HepG2 (cell line): ENCODE measurements around the gene GRIN3B. TPM values are rescaled to one million over a fixed set of nuclear protein-coding genes. Genes with fewer than 3 reads are reported as not detected.

Source experiments
- AGO1 ChIP-seq: fragments of 200-400 bp; formaldehyde crosslinking; IDR thresholded peaks from 2 replicates; pipeline ENCODE4 v1.6.1; 2017; ENCODE audit warnings: mild to moderate bottlenecking, low read depth, low read length, moderate library complexity; ENCODE audit not compliant: poor library complexity, severe bottlenecking
- ATF7 ChIP-seq, 2 experiments: fragments of 450-650 bp in 1 of 2; sonication (generic) in 1 of 2; formaldehyde crosslinking in 1 of 2; IDR thresholded peaks; 2 replicates each; pipeline versions ENCODE4 v1.4.0 to v1.6.1; 2016 to 2020; ENCODE audit warnings: antibody characterized with exemption in 1 of 2, mild to moderate bottlenecking in 1 of 2, missing genetic modification reagents in 1 of 2
- EEA1 ChIP-seq: sonication (generic); formaldehyde crosslinking; IDR thresholded peaks from 2 replicates; pipeline ENCODE4 v1.5.1; 2020; ENCODE audit warnings: mild to moderate bottlenecking, missing genetic modification reagents, borderline replicate concordance
- NR2C2 ChIP-seq: sonication (generic); formaldehyde crosslinking; IDR thresholded peaks from 2 replicates; pipeline ENCODE4 v1.4.0; 2020; ENCODE audit warnings: missing genetic modification reagents, mild to moderate bottlenecking, moderate library complexity, borderline replicate concordance
- RBFOX2 ChIP-seq: fragments of 200-400 bp; formaldehyde crosslinking; IDR thresholded peaks from 2 replicates; pipeline ENCODE4 v1.6.1; 2017; ENCODE audit warnings: low read depth, mild to moderate bottlenecking, low read length
- RXRA ChIP-seq: sonication (generic); formaldehyde crosslinking; IDR thresholded peaks from 2 replicates; pipeline ENCODE4 v1.5.1; 2020; ENCODE audit warnings: missing genetic modification reagents
- SALL1 ChIP-seq: sonication (generic); formaldehyde crosslinking; IDR thresholded peaks from 2 replicates; pipeline ENCODE4 v1.8.0; 2022; ENCODE audit warnings: mild to moderate bottlenecking, missing genetic modification reagents
- SPEN ChIP-seq: sonication (generic); formaldehyde crosslinking; IDR thresholded peaks from 2 replicates; pipeline ENCODE4 v1.5.1; 2020; ENCODE audit warnings: low read depth, mild to moderate bottlenecking, missing genetic modification reagents
- ZBTB38 ChIP-seq: sonication (generic); formaldehyde crosslinking; IDR thresholded peaks from 2 replicates; pipeline ENCODE4 v1.5.1; 2020; ENCODE audit warnings: mild to moderate bottlenecking, missing genetic modification reagents
- ZNF382 ChIP-seq: sonication (generic); formaldehyde crosslinking; IDR thresholded peaks from 2 replicates; pipeline ENCODE4 v1.5.0; 2020; ENCODE audit warnings: missing genetic modification reagents, mild to moderate bottlenecking, borderline replicate concordance
- ZNF446 ChIP-seq: sonication (generic); formaldehyde crosslinking; IDR thresholded peaks from 2 replicates; pipeline ENCODE4 v1.5.0; 2020; ENCODE audit warnings: mild to moderate bottlenecking, missing genetic modification reagents
- ZNF460 ChIP-seq: sonication (generic); formaldehyde crosslinking; IDR thresholded peaks from 2 replicates; pipeline ENCODE4 v1.5.1; 2020; ENCODE audit warnings: missing genetic modification reagents, mild to moderate bottlenecking, borderline replicate concordance
- ZNF619 ChIP-seq: sonication (generic); formaldehyde crosslinking; IDR thresholded peaks from 2 replicates; pipeline ENCODE4 v1.4.0; 2020; ENCODE audit warnings: mild to moderate bottlenecking, missing genetic modification reagents
- polyA plus RNA-seq, 8 experiments: library from polyadenylated mRNA; depleted of rRNA in 3 of 8; stranded (reverse) in 7 of 8; unstranded in 1 of 8; fragments of >200 nt; fragmentation: Illumina TruSeq in 4 of 8; extraction: Trizol in 4 of 8; gene quantifications; 2 replicates each; pipeline versions ENCODE4 v1.2.1 to v1.2.3, GENCODE V29; 2011 to 2016; ENCODE audit warnings: low read depth in 4 of 8, missing spikeins in 1 of 8, mixed read lengths in 1 of 8; ENCODE audit not compliant: insufficient read depth in 1 of 8
- total RNA-seq, 5 experiments: library from RNA; depleted of rRNA; stranded (reverse); fragments of >200 nt; fragmentation: Illumina TruSeq; extraction: Trizol; gene quantifications; 2 replicates each; pipeline ENCODE4 v1.2.3, GENCODE V29; 2016; ENCODE audit warnings: low read depth in 1 of 5
- TF ChIP-seq, protein P1 (sequence below): sonication (generic); formaldehyde crosslinking; conservative IDR thresholded peaks from 2 replicates; pipeline ENCODE4 v1.4.0; 2020; ENCODE audit warnings: mild to moderate bottlenecking, missing genetic modification reagents, moderate library complexity
- TF ChIP-seq, protein P2 (sequence below): IDR thresholded peaks from 2 replicates; pipeline ENCODE4 v1.6.1; 2016; ENCODE audit warnings: missing compliant biosample characterization, missing genetic modification reagents, borderline replicate concordance
- TF ChIP-seq, protein P3 (sequence below): sonication (generic); formaldehyde crosslinking; IDR thresholded peaks from 2 replicates; pipeline ENCODE4 v1.4.0; 2020; ENCODE audit warnings: missing genetic modification reagents
- TF ChIP-seq, protein P4 (sequence below): sonication (generic); formaldehyde crosslinking; IDR thresholded peaks from 2 replicates; pipeline ENCODE4 v1.4.0; 2020; ENCODE audit warnings: mild to moderate bottlenecking, low read depth, missing genetic modification reagents

GRIN3B gene
- total and polyA plus RNA-seq, 2 of the 13 experiments (the other 11 are each of a cell fraction or from before 2014, with no cell fraction given) = 0.07 to 0.20 TPM

DNA sequence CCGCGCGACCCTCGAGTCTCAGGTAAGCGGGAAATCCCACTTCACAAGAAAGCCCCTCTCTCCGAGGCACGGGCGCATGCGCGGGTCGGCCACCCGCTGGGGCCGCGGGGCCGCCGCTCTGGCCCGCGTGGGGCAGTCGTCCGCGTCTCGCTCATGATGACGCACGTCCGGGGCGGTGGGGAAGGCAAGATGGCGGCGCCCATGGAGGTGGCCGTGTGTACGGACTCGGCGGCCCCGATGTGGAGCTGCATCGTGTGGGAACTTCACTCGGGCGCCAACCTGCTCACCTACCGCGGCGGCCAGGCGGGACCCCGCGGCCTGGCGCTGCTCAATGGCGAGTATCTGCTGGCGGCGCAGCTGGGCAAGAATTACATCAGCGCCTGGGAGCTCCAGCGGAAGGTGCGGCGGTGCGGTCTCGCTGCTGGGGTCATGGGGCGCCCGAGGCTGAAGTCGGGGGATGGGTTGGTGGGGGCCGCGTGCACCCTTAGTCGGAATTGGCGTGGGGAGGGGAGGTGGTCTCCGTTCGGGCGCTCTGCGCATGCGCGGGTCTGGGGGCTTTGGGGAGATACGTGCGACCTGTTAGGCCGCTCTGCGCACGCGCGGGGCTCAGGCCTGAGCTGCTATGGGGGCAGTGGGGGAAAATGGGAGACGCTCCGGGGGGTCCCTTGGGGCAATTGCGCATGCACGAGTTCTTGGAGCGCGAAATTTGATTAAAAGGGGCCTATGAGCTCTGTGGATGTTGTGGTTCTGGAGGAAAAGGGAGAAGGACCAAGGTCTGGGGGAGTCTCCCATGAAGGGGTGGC lies 15.9 kb upstream of the GRIN3B start, which contains the start of gene WDR18 (continued):
- TF ChIP-seq, protein P1, sequence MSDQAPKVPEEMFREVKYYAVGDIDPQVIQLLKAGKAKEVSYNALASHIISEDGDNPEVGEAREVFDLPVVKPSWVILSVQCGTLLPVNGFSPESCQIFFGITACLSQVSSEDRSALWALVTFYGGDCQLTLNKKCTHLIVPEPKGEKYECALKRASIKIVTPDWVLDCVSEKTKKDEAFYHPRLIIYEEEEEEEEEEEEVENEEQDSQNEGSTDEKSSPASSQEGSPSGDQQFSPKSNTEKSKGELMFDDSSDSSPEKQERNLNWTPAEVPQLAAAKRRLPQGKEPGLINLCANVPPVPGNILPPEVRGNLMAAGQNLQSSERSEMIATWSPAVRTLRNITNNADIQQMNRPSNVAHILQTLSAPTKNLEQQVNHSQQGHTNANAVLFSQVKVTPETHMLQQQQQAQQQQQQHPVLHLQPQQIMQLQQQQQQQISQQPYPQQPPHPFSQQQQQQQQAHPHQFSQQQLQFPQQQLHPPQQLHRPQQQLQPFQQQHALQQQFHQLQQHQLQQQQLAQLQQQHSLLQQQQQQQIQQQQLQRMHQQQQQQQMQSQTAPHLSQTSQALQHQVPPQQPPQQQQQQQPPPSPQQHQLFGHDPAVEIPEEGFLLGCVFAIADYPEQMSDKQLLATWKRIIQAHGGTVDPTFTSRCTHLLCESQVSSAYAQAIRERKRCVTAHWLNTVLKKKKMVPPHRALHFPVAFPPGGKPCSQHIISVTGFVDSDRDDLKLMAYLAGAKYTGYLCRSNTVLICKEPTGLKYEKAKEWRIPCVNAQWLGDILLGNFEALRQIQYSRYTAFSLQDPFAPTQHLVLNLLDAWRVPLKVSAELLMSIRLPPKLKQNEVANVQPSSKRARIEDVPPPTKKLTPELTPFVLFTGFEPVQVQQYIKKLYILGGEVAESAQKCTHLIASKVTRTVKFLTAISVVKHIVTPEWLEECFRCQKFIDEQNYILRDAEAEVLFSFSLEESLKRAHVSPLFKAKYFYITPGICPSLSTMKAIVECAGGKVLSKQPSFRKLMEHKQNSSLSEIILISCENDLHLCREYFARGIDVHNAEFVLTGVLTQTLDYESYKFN = peak; percentile 23; the same call in 1 of the 2 replicates
- TF ChIP-seq ZNF382 (CRISPR knock-in tag) (no peak), SPEN (peak; percentile 93), ZNF446 (CRISPR knock-in tag) (peak; percentile 77; the same call in 1 of the 2 replicates), ZNF460 (CRISPR knock-in tag) (peak; percentile 27; the same call in 1 of the 2 replicates), NR2C2 (CRISPR knock-in tag) (peak; percentile 89), RBFOX2 (peak; percentile 96), ATF7 (IDR thresholded peaks at IDR 0.05) (peak; percentile 67), ATF7 (CRISPR knock-in tag; IDR thresholded peaks at IDR 0.05) (0 out of 2 replicates have a peak, but pooled peaks have one; percentile 36), AGO1 (peak; percentile 67), RXRA (CRISPR knock-in tag) (peak; percentile 66; the same call in 1 of the 2 replicates), ZBTB38 (CRISPR knock-in tag) (peak; percentile 93), EEA1 (peak; percentile 77; the same call in 1 of the 2 replicates), SALL1 (peak; percentile 63), ZNF619 (CRISPR knock-in tag) (peak; percentile 69; the same call in 1 of the 2 replicates)
- TF ChIP-seq, protein P2, sequence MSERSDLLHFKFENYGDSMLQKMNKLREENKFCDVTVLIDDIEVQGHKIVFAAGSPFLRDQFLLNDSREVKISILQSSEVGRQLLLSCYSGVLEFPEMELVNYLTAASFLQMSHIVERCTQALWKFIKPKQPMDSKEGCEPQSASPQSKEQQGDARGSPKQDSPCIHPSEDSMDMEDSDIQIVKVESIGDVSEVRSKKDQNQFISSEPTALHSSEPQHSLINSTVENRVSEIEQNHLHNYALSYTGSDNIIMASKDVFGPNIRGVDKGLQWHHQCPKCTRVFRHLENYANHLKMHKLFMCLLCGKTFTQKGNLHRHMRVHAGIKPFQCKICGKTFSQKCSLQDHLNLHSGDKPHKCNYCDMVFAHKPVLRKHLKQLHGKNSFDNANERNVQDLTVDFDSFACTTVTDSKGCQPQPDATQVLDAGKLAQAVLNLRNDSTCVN (CRISPR knock-in tag) = no peak
- TF ChIP-seq, protein P3, sequence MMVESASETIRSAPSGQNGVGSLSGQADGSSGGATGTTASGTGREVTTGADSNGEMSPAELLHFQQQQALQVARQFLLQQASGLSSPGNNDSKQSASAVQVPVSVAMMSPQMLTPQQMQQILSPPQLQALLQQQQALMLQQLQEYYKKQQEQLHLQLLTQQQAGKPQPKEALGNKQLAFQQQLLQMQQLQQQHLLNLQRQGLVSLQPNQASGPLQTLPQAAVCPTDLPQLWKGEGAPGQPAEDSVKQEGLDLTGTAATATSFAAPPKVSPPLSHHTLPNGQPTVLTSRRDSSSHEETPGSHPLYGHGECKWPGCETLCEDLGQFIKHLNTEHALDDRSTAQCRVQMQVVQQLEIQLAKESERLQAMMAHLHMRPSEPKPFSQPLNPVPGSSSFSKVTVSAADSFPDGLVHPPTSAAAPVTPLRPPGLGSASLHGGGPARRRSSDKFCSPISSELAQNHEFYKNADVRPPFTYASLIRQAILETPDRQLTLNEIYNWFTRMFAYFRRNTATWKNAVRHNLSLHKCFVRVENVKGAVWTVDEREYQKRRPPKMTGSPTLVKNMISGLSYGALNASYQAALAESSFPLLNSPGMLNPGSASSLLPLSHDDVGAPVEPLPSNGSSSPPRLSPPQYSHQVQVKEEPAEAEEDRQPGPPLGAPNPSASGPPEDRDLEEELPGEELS (CRISPR knock-in tag) = no peak; the same call in 1 of the 2 replicates
- TF ChIP-seq, protein P4, sequence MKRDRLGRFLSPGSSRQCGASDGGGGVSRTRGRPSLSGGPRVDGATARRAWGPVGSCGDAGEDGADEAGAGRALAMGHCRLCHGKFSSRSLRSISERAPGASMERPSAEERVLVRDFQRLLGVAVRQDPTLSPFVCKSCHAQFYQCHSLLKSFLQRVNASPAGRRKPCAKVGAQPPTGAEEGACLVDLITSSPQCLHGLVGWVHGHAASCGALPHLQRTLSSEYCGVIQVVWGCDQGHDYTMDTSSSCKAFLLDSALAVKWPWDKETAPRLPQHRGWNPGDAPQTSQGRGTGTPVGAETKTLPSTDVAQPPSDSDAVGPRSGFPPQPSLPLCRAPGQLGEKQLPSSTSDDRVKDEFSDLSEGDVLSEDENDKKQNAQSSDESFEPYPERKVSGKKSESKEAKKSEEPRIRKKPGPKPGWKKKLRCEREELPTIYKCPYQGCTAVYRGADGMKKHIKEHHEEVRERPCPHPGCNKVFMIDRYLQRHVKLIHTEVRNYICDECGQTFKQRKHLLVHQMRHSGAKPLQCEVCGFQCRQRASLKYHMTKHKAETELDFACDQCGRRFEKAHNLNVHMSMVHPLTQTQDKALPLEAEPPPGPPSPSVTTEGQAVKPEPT = 0 out of 2 replicates have a peak, but pooled peaks have one; percentile 34
